GM04503 (cell line): ENCODE results near the gene GAB3.
"Not testable (repeated sequence)": the region's sequence is repeated elsewhere in the genome, so short reads cannot be mapped to it uniquely, and the experiment has no call there.

Experiments
- DNase-seq: peaks from one replicate; pipeline ENCODE4 v3.0.0-alpha.2; 2012; ENCODE audit warnings: low read depth

GAB3 gene

DNA sequence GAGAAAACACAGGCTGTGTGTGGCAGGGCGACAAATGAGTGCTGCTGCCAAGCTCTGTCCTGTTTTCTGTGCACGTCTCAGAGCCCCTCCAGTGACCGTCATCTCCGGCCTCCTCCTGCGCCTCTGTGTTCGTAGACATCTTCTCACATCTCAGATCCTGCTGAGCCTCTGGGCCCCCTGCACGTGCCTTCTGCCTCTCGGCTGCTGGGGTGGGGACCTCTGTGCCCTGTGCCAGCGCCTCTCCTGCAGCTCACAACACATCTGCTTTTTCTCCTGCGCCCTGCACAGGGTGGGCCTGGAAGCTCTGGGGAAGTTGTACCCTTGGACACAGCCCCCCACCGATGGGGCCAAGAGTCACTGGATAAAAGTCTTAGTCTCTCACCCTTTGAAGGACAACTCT lies 95.1 kb downstream of the GAB3 start:
- no peak for DNase-seq

GRCh38 chrX:154655346-154655745 lies 95.5 kb downstream of the GAB3 start:
- no peak for DNase-seq

GRCh38 chrX:154654925-154655324 lies 96.0 kb downstream of the GAB3 start:
- DNase-seq, result no peak

- DNase-seq, result no peak
Observed at GRCh38 chrX:154654372-154654771, 96.5 kb downstream of the GAB3 start.

DNA sequence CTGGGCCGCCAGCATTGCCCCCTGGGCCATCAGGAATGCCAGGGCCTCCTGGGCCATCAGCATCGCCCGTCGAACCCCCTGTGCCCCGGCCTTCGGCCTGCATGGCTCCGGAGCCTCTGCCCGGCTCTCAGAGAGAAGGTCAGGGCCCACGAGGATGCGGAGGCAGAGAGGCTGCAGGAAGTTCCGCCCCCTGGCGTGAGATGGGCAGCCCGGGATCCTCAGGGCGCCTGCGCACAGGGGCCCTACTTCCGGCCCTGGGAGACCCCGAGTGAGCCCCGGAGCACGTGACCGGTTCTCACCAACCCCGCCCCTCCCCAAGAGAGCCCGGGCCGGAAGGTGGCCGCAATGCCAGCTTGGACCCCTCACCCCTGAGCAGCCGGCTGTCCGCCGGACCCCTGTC lies 97.5 kb downstream of the GAB3 start, which contains the start of gene CTAG2:
Gene CTAG2 (minus strand): TSS at position 167 of the 400 bp plus-strand sequence. CDS start 64 bp downstream, at position 103.
- not testable (repeated sequence) for DNase-seq

DNA sequence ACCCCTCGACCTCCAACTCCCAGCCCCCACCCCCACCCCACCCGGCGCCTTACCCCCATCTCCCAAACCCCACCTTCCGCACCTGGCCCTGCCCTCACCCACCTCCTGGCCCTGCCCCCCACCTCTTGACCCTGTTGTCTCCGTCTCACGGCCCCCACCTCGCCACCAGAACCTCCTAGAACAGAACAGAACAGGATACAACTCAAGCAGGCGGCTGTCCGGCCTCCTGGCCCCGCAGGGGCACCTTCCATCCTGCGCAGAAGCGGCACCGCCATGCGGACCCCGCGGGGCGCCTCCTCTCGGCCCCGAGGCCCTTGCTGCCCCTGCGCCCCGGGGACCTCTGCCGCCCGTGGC lies 97.9 kb downstream of the GAB3 start:
- no peak for DNase-seq

GRCh38 chrX:154652311-154653047 lies 98.4 kb downstream of the GAB3 start:
- no peak for DNase-seq

- no peak for DNase-seq
Observed at GRCh38 chrX:154650221-154650510, 100.7 kb downstream of the GAB3 start.

- no peak for DNase-seq
Observed at GRCh38 chrX:154649503-154650220, 101.2 kb downstream of the GAB3 start.

DNA sequence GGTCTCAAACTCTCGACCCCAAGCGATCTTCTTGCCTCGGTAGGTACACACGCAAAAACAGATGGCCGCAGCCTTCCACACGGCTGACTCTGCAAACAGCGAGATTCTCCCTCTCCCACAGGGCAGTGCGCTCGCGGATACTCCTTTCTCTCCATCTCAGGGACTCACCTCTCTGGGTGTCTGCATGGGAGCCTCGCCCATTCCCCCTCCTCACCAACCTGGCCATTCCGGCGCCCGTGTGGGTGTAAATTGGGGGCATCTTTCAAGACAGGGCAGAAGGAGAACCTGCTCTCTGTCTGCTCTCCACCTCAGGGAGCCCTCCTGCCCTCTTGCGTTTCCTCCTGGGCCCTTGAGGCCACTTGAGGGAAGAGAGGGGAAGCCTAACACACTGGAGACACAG lies 101.9 kb downstream of the GAB3 start:
- no peak for DNase-seq

GRCh38 chrX:154645745-154646378 lies 105.0 kb downstream of the GAB3 start:
- DNase-seq, result not testable (repeated sequence)

GRCh38 chrX:154643708-154644107 lies 107.2 kb downstream of the GAB3 start:
- not testable (repeated sequence) for DNase-seq

GRCh38 chrX:154641740-154642139 lies 109.1 kb downstream of the GAB3 start:
- DNase-seq, result not testable (repeated sequence)

DNA sequence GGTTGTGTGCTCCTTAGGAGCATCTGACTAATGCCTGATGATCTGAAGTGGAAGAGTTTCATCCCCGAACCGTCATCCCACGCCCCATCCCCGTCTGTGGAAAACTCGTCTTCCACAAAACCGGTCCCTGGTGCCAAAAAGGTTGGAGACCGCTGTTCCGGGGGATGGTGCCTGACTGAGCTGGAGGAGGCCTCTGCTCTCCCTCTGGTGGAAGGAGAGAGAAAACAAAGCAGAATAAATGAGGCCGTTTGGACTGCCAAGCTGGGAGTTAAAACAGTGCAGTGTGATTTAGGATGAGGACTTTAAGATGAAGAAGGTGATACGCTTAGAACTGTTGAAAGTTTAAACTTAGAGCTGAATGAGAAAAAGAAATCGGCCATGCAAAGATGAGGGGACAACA lies 117.2 kb downstream of the GAB3 start:
- DNase-seq, result not testable (repeated sequence)

DNA sequence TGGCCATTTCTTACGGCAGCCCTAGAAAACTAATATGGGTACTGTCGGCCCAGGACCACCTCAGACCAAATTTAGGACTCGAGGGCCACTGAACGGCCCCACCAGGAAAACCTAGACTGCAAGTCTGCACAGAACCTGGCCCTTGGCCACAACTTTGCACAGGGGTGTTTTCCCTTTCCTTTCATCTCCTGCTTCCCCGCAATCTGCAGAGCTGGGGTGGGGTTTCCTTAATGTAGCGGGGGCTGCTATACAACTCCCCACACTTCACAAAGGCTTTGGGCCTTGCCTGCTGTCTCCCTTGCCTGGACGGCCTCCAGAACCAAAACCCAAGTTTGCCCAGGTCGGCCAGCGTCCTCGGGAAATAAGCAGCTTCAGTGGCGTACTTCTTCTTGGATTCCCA lies 119.9 kb downstream of the GAB3 start:
- DNase-seq, result not testable (repeated sequence)

DNA sequence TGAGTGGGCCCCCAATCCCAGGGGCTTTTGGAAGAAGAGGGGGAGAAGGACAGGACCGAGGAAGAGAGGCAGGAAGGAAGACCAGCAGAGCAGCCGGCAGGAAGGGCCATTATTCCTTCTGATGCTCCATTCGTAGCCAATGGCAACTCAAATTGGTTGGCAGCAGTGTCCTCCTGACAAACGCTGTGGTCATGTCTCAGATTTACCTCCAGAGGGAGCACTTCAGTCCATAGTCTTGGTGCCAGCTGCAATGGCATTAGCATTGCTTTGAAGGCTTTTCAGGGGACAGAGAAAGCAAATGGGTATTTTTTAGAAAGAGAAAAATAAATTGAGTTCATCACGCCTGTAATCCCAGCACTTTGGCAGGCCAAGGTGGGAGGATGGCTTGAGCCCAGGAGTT lies 121.9 kb downstream of the GAB3 start:
- DNase-seq, result not testable (repeated sequence)
